GM12874 (cell line): ENCODE results near the gene RNU1-3.
"Not testable (repeated sequence)": the region's sequence is repeated elsewhere in the genome, so short reads cannot be mapped to it uniquely, and the experiment has no call there.

Experiments used
- TF ChIP-seq, protein P1 (sequence below): IDR thresholded peaks from 2 replicates; pipeline ENCODE4 v1.5.1; 2011; ENCODE audit warnings: low read depth, mild to moderate bottlenecking, control low read depth, low read length, moderate library complexity; ENCODE audit not compliant: insufficient read depth

Gene RNU1-3

DNA sequence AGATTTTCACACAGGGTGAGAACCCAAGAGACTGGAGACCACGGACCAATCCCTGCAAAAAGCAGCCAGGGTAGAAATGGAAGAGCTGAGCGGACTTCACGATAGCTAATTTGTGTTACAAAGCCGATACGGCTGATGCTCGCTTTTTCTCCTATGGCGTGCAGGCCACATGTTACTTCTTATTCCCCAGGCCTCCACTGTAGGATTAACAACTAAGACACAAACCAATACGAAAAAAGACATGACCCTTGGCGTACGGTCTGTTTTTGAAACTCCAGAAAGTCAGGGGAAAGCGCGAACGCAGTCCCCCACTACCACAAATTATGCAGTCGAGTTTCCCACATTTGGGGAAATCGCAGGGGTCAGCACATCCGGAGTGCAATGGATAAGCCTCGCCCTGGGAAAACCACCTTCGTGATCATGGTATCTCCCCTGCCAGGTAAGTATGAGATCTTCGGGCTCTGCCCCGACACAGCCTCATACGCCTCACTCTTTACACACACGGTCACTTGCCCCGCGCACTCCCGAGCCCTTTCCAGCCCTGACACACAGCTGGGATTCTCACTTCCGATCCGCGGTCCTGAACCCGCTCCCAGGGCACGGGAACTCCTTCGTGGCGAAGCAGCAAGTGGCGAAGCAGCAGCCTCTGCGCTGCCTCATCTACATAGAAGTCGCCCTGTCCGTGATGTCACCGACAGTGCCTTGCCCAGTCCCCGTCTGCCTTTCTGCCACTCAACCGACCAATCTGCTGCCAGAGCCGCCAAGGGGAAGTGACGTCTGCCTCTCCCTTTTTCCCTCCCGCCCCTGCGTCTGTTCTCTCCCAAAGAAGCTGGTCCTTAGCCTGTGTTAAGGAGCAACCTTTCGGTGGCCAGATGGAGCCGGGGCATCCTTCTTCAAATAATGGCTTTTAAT is at the start of gene RNU1-3:
Gene RNU1-3 (minus strand): TSS at position 447 of the 912 bp plus-strand sequence.
- TF ChIP-seq, protein P1, sequence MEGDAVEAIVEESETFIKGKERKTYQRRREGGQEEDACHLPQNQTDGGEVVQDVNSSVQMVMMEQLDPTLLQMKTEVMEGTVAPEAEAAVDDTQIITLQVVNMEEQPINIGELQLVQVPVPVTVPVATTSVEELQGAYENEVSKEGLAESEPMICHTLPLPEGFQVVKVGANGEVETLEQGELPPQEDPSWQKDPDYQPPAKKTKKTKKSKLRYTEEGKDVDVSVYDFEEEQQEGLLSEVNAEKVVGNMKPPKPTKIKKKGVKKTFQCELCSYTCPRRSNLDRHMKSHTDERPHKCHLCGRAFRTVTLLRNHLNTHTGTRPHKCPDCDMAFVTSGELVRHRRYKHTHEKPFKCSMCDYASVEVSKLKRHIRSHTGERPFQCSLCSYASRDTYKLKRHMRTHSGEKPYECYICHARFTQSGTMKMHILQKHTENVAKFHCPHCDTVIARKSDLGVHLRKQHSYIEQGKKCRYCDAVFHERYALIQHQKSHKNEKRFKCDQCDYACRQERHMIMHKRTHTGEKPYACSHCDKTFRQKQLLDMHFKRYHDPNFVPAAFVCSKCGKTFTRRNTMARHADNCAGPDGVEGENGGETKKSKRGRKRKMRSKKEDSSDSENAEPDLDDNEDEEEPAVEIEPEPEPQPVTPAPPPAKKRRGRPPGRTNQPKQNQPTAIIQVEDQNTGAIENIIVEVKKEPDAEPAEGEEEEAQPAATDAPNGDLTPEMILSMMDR: not testable (repeated sequence)

DNA sequence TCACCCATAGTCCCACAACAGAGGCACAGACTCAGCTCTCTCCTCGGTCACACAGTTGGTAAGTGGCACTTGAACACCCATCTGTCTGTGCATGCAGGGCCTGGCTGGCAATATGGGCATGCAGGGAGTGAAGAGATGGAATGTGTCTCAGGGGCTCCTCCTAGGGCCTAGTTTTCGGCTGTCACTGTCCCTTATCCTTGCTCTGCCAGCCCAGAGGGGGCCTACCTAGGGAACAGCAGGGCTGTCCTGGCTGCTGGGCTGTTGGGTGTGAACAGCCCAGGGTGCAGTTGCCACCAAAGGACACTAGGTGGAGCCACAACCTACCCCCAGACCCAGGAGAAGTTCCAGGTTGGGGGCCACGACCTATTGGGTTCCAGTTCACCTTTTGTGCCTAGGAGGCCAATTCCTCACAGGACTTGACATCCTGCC is 42.9 kb upstream of the RNU1-3 start:
- TF ChIP-seq, protein P1: 0 out of 2 replicates have a peak, but pooled peaks have one; percentile 1

DNA sequence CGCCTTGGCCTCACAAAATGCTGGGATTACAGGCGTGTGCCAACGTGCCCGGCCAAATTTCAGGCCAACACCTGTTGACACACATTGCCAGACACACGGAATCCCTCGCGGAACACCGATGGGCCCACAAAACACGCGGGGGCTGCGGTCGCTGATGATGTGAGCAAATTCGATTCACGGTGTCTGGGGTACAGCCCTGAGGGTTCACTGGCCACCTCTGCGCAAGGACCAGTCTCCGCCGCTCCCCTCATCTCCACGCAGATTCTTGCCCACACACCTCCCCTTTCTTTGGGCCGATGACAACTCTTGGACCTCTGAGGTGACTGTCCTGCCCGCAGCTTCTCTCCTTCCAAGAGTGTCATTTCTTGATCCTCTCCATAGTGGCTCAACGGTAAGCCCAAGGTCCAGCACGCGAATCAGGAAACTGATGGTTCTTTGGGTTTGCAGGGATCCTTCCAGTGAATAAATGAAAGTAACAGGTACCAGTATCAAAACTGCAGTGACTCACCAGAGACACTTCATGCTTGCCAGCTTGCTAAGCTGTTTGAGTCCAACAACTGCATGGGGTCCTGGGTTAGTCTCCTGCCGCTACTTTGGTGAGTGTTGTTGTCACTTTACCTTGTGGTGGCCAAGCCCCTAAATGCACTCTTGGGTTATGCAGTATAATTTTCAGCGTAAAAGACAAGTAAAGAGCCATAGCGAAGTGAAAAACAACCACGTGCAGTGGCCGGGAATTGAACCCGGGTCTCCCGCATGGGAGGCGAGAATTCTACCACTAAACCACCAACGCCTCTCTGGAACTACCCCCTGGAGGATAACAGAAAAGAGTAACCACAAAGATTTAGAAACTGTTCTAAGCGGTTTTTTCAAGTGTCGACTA is 11.0 kb upstream of the RNU1-3 start:
- TF ChIP-seq, protein P1: no peak

DNA sequence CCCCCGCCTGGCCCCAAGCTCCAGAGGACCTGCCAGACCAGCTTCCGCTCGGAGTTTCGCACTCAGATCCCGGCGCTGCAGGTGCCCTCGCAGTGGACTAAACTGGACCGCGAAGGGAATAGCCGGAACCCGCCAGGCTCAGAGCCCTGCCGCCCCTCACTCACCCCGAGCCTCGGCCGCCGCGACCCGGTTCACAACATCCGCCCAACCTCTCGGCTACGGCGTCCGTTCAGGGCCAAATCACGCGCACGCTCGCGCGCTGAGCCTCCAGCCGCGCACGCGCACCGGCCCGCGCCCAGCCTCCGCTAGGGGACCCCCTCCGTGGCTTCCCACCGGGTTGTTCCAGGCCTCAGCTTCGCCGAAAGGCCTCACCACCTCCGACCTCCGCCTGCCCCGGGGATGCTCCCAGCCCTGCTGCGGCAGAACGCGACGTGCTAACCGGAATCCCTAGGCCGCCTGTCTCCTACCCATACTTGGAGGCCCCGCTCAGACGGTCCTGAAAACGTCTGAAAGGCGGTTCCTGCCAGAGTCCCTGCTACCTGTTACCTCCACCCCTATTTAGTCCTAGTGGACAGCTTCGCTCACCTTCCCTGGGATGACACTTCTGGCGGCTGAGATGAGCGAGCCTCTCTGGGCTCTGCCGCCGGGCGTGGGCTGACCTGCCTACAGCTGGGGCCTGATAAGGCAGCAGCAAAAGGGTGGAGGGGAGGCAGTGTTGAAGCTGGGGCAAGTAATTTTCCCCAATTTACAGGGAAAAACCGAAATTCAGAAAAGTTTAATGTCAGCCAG is 22.1 kb downstream of the RNU1-3 start:
- TF ChIP-seq, protein P1: peak; percentile 70

DNA sequence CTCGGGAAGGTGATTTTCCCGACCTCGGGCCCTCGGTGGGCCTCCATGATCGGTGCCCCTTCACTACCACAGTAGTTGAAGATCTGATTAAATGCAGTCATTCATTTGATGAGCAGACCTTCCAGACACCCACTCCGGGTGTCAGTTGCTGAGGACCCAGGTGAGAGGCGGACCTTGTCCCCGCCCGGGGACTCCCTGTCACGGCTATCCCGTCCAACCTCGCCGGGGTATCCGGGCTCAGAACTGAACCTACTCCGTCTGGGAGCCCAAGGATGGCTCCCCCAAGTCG is 22.6 kb downstream of the RNU1-3 start:
- TF ChIP-seq, protein P1: no peak

DNA sequence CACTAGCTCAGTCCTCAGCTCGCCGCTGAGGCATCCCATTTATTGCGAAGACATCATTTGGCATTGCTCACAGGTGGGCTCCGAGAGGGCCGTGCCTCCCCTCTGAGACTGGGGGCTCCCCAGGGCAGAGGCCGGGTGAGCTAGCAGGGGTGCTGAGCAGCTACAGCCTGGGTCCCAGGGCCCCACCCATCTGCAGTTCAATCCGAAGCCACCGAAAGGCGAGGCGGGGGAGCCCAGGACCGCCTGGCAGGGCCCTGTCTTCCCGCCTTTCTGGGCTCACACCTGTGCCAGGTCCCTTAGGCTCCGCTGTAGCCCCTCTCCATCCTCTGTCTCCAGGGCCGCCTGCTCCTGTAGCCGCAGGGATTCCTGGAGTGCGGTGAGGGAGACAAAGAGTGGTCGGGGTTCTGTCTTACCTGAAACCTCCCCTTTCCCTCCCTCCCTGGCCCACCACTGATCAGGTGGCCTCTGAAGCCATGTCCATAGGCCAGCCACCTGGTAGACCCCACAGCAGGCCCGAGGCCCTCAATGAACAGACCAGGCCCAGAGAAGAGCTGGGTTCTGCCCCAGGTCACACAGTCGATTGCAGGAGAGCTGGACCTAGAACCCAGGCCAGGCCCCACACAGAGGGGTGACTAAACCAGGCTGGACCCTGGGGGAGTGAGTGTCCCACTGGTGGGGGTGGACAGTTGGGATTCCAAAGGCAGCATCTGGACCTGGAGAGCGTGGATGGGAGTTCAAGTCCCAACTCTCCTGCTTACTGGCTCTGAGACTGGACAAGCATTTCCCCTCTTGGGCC is 35.3 kb downstream of the RNU1-3 start:
- TF ChIP-seq, protein P1: no peak
